Mesenchymal stem cell (in vitro differentiated cells and primary cell): ENCODE measurements around the gene CMSS1.

Source experiments
- DNase-seq: peaks from one replicate; pipeline ENCODE4 v3.0.0-alpha.2; 2013
- H2AFZ ChIP-seq: one replicate; pipeline ENCODE4 v1.6.1; 2013; ENCODE audit warnings: low read depth, mild to moderate bottlenecking, control low read depth, inconsistent platforms, low read length, moderate library complexity
- H2AK5ac ChIP-seq: 2 replicates; pipeline ENCODE4 v1.6.1; 2013; ENCODE audit warnings: low read length, moderate library complexity, mild to moderate bottlenecking, inconsistent platforms; ENCODE audit not compliant: severe bottlenecking
- H2BK120ac ChIP-seq: one replicate; pipeline ENCODE4 v1.6.1; 2013; ENCODE audit warnings: low read depth, mild to moderate bottlenecking, inconsistent platforms, low read length, moderate library complexity
- H2BK12ac ChIP-seq, 2 experiments: one replicate each; pipeline ENCODE4 v1.6.1; 2013; ENCODE audit warnings: inconsistent platforms in 2 of 2, low read length in 2 of 2, mild to moderate bottlenecking in 2 of 2, moderate library complexity in 2 of 2, control low read depth in 1 of 2
- H2BK15ac ChIP-seq: one replicate; pipeline ENCODE4 v1.6.1; 2013; ENCODE audit warnings: mild to moderate bottlenecking, low read depth, inconsistent platforms; ENCODE audit not compliant: poor library complexity, severe bottlenecking
- H2BK5ac ChIP-seq: 2 replicates; pipeline ENCODE4 v1.6.1; 2013; ENCODE audit warnings: low read depth, mild to moderate bottlenecking, low read length, control low read depth, inconsistent platforms; ENCODE audit not compliant: poor library complexity, severe bottlenecking
- H3K14ac ChIP-seq, 2 experiments: one replicate each; pipeline ENCODE4 v1.6.1; 2013; ENCODE audit warnings: inconsistent platforms in 2 of 2, low read length in 2 of 2, control low read depth in 1 of 2, mild to moderate bottlenecking in 1 of 2, moderate library complexity in 1 of 2
- H3K18ac ChIP-seq, 2 experiments: one replicate each; pipeline ENCODE4 v1.6.1; 2013; ENCODE audit warnings: inconsistent platforms in 2 of 2, low read length in 2 of 2, control low read depth in 1 of 2, low read depth in 1 of 2, mild to moderate bottlenecking in 1 of 2
- H3K23ac ChIP-seq, 2 experiments: one replicate each; pipeline ENCODE4 v1.6.1; 2013; ENCODE audit warnings: inconsistent platforms in 2 of 2, low read length in 2 of 2, mild to moderate bottlenecking in 2 of 2, moderate library complexity in 2 of 2, control low read depth in 1 of 2
- H3K27ac ChIP-seq: 2 replicates; pipeline ENCODE4 v1.5.1; 2013; ENCODE audit warnings: mild to moderate bottlenecking, moderate library complexity, low read length, control low read depth, inconsistent platforms; ENCODE audit not compliant: poor library complexity, severe bottlenecking
- H3K27me3 ChIP-seq, 2 experiments: 2 replicates each; pipeline versions ENCODE4 v1.6.1 to v1.7.0; 2013; ENCODE audit warnings: low read length in 2 of 2, mild to moderate bottlenecking in 2 of 2, moderate library complexity in 2 of 2, control low read depth in 1 of 2, inconsistent platforms in 1 of 2; ENCODE audit not compliant: control insufficient read depth in 1 of 2, insufficient read depth in 1 of 2
- H3K36me3 ChIP-seq, 2 experiments: 2 replicates each; pipeline versions ENCODE4 v1.6.1 to v1.7.0; 2013; ENCODE audit warnings: low read length in 2 of 2, control low read depth in 1 of 2, inconsistent platforms in 1 of 2, low read depth in 1 of 2, mild to moderate bottlenecking in 1 of 2; ENCODE audit not compliant: insufficient read depth in 2 of 2, control insufficient read depth in 1 of 2
- H3K4ac ChIP-seq, 2 experiments: one replicate each; pipeline ENCODE4 v1.6.1; 2013; ENCODE audit warnings: inconsistent platforms in 2 of 2, low read length in 2 of 2, mild to moderate bottlenecking in 2 of 2, moderate library complexity in 2 of 2, control low read depth in 1 of 2, low read depth in 1 of 2
- H3K4me1 ChIP-seq: 2 replicates; pipeline ENCODE4 v1.6.1; 2013; ENCODE audit warnings: low read depth, low read length, control low read depth; ENCODE audit not compliant: control insufficient read depth, insufficient read depth
- H3K4me2 ChIP-seq: 2 replicates; pipeline ENCODE4 v1.6.1; 2013; ENCODE audit warnings: low read length, mild to moderate bottlenecking, inconsistent platforms; ENCODE audit not compliant: poor library complexity, severe bottlenecking
- H3K4me3 ChIP-seq, 2 experiments: 2 replicates each; pipeline versions ENCODE4 v1.5.1 to v1.7.0; 2013; ENCODE audit warnings: low read length in 2 of 2, mild to moderate bottlenecking in 2 of 2, control low read depth in 1 of 2, low read depth in 1 of 2; ENCODE audit not compliant: insufficient read depth in 1 of 2
- H3K79me1 ChIP-seq: replicated peaks from 2 replicates; pipeline ENCODE4 v1.6.1; 2013; ENCODE audit warnings: mild to moderate bottlenecking, control low read depth, low read length, inconsistent platforms; ENCODE audit not compliant: poor library complexity, severe bottlenecking
- H3K9ac ChIP-seq: 2 replicates; pipeline ENCODE4 v1.7.0; 2013; ENCODE audit warnings: mild to moderate bottlenecking, low read length, moderate library complexity
- H3K9me3 ChIP-seq: 2 replicates; pipeline ENCODE4 v1.7.0; 2013; ENCODE audit warnings: mild to moderate bottlenecking, low read length; ENCODE audit not compliant: control insufficient read depth
- H4K8ac ChIP-seq: one replicate; pipeline ENCODE4 v1.6.1; 2013; ENCODE audit warnings: inconsistent platforms, mild to moderate bottlenecking, low read length, moderate library complexity
- H4K91ac ChIP-seq: one replicate; pipeline ENCODE4 v1.6.1; 2013; ENCODE audit warnings: mild to moderate bottlenecking, low read length, inconsistent platforms
- WGBS: methylation state at CpG from one replicate; pipeline ENCODE4 v1.1.7; 2013; ENCODE audit warnings: mixed read lengths; 5-methylcytosine and 5-hydroxymethylcytosine counted together

CMSS1 gene

DNA sequence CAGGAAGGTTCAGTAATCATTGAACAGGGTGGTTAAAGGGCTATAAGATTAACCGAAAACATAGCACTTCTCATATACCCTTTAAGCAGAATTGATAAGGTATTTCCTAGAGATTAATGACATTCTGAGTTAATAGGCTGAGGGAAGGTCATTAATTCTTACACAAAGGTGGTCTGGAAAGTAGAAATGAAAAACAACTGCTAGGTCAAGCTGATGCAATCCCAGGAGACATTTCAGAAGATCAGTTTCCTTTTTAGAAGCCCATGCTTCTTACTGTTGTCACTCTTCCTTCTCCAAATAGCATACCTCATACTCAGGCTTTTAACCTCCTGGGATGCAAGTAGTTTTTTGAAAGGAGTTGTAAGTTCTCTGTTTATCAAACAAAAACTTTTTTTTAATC lies 287.8 kb downstream of the CMSS1 start:
- no peak overlapping the region for H2BK12ac ChIP-seq
- H3K27me3 ChIP-seq, result no peaks in the 10 kb centered on the region
- H3K4me3 ChIP-seq, result no peak overlapping the region
- H2AK5ac ChIP-seq, result no peak overlapping the region
- peak; percentile 42 for DNase-seq
- H3K4me1 ChIP-seq, result peaks cover 8% of the 10 kb centered on the region
- WGBS, result no CpG with 5 or more reads among the region's 1 CpG
- H3K4me2 ChIP-seq, result no peak overlapping the region
- no peak overlapping the region for H2BK15ac ChIP-seq
- H3K18ac ChIP-seq, result no peak overlapping the region
- H4K8ac ChIP-seq, result no peak overlapping the region
- H2BK5ac ChIP-seq, result no peak overlapping the region
- no peak overlapping the region for H2AFZ ChIP-seq
- no peak overlapping the region for H3K23ac ChIP-seq
- H3K14ac ChIP-seq, result no peak overlapping the region
- no peak overlapping the region for H4K91ac ChIP-seq
- H3K9me3 ChIP-seq, result no peaks in the 10 kb centered on the region
- peak overlapping the region; percentile 56 for H3K27ac ChIP-seq
- no peak overlapping the region for H2BK120ac ChIP-seq
- peak overlapping the region in 1 of 2 experiments; percentile 51 for H3K4ac ChIP-seq
- no peaks in the 10 kb centered on the region for H3K36me3 ChIP-seq
- H3K79me1 ChIP-seq, result no peaks in the 10 kb centered on the region
- H3K9ac ChIP-seq, result no peak overlapping the region

DNA sequence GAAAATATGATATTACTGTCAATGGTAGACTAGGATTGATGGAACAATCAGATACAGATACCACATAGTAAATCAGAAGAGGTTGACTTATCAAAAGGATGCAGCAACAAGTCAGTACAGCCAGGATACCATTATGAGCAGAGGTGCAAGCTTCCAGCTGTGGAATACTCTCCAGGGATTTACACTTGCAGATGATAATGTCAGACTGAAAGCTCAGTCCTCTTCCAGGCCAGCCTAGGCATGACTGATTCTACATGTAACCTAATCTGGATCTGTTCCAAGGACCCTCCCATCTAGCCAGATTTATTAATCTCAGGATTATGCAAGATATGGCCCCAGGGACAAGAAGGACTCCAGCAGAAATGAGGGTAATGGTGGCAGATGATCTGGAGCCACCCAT lies 288.4 kb downstream of the CMSS1 start:
- no peak overlapping the region for H4K91ac ChIP-seq
- H3K23ac ChIP-seq, result no peak overlapping the region
- no peak overlapping the region for H4K8ac ChIP-seq
- no peaks in the 10 kb centered on the region for H3K9me3 ChIP-seq
- no peak overlapping the region for H2BK15ac ChIP-seq
- H2BK12ac ChIP-seq, result peak overlapping the region; percentile 75 to 93
- H3K27me3 ChIP-seq, result no peaks in the 10 kb centered on the region
- peak overlapping the region in 1 of 2 experiments; percentile 62 for H3K14ac ChIP-seq
- no peak overlapping the region for H2BK5ac ChIP-seq
- H3K4me3 ChIP-seq, result no peak overlapping the region
- no peak overlapping the region for H2AFZ ChIP-seq
- no peaks in the 10 kb centered on the region for H3K79me1 ChIP-seq
- DNase-seq, result no peak
- H2BK120ac ChIP-seq, result peak overlapping the region; percentile 92
- peak overlapping the region; percentile 68 for H2AK5ac ChIP-seq
- H3K4me2 ChIP-seq, result no peak overlapping the region
- no peak overlapping the region for H3K27ac ChIP-seq
- H3K4ac ChIP-seq, result peak overlapping the region; percentile 22 to 79
- no peak overlapping the region for H3K9ac ChIP-seq
- peak overlapping the region; percentile 13 to 50 for H3K18ac ChIP-seq
- H3K36me3 ChIP-seq, result no peaks in the 10 kb centered on the region
- peaks cover 8% of the 10 kb centered on the region for H3K4me1 ChIP-seq

DNA sequence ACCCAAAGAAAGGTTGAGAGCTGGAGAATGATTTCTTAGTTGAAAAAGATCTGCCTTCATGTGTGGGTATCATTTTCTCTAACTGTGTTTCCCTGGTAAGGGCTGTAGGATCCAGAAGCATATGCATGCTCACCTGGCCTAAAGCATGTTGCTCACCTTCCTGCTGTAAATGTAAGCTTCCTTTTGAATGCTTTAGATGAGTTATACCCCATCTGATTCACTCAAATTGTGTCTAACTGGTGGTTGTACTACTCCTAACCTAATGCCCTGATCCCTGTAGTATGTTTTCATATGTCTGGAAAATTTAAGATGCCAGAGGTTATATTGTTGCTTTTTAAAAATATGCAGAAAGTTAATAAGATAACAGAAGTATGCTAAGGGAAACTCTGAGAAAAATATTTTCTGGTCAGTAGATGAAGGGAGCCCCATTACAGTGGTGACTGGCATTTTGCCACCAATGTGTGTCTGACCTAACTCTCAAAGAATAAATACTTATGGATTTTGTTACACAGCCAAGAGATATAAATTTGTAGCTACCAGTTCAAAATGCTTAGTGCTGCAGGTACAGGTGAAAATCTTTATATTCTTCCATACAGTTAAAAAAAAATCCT lies 289.0 kb downstream of the CMSS1 start:
- Histone ChIP-seq H3K27me3 (no peaks in the 10 kb centered on the region), H3K36me3 (no peaks in the 10 kb centered on the region), H3K9me3 (no peaks in the 10 kb centered on the region), H2BK5ac (no peak overlapping the region), H2AFZ (no peak overlapping the region), H3K9ac (no peak overlapping the region), H4K8ac (no peak overlapping the region), H2AK5ac (peak overlapping the region; percentile 68), H2BK120ac (peak overlapping the region; percentile 92), H3K4me3 (no peak overlapping the region), H3K4ac (peak overlapping the region; percentile 22 to 79), H4K91ac (no peak overlapping the region), H2BK15ac (no peak overlapping the region), H2BK12ac (peak overlapping the region; percentile 83 to 93), H3K79me1 (no peaks in the 10 kb centered on the region), H3K4me2 (no peak overlapping the region), H3K18ac (peak overlapping the region; percentile 50 to 94), H3K4me1 (peaks cover 8% of the 10 kb centered on the region), H3K14ac (peak overlapping the region in 1 of 2 experiments; percentile 62), H3K23ac (no peak overlapping the region), H3K27ac (no peak overlapping the region)
- DNase-seq, result peak; percentile 30

DNA sequence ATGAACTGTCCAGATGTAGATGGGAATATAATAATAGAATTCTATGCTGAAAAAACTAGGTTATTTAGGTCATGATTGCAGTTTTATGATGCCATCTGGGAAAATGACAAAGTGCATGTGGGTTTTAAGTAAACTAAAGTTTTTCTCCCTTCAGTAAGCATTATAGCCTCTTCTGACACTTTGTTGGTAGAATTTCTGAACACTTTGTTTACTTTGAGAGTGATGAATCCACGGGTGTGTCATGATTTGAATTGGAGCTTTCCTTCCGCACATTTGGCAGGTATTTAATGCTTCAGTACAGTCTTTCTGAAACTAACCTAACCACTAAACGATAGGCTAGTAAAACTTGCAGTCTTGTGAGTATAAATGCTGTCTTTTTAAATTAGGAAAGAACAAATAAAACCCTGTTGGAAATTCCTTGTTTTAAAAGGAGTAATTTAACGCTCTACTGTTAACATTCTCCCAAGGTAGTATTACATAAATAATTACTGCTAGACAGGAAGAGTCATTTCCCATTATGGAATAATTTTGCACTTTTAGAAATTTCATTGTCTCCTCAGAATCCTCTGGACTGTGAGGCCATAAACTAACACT lies 289.7 kb downstream of the CMSS1 start:
- Histone ChIP-seq H3K4me1 (peaks cover 8% of the 10 kb centered on the region), H3K23ac (no peak overlapping the region), H2AFZ (no peak overlapping the region), H2BK15ac (no peak overlapping the region), H3K4ac (no peak overlapping the region), H2BK5ac (no peak overlapping the region), H3K4me3 (no peak overlapping the region), H3K27ac (no peak overlapping the region), H3K14ac (no peak overlapping the region), H2BK12ac (no peak overlapping the region), H4K91ac (no peak overlapping the region), H3K18ac (no peak overlapping the region), H3K9me3 (no peaks in the 10 kb centered on the region), H2AK5ac (no peak overlapping the region), H2BK120ac (no peak overlapping the region), H4K8ac (no peak overlapping the region), H3K27me3 (no peaks in the 10 kb centered on the region), H3K4me2 (no peak overlapping the region), H3K79me1 (no peaks in the 10 kb centered on the region), H3K36me3 (no peaks in the 10 kb centered on the region), H3K9ac (peak overlapping the region; percentile 31)
- DNase-seq, result peak; percentile 62
- no CpG with 5 or more reads among the region's 4 CpGs for WGBS
